Right ventricle myocardium superior (tissue), 1 donor: ENCODE results near the gene AJAP1. TPM values are rescaled to one million over a fixed set of nuclear protein-coding genes. Genes with fewer than 3 reads are reported as not detected.

Experiments
- ATAC-seq: fragments of 200-7000 bp; cut with Tn5 transposase; one replicate; pipeline ENCODE4 v1.9.1; 2020; ENCODE audit warnings: mild to moderate bottlenecking; ENCODE audit not compliant: poor library complexity
- DNase-seq: peaks from one replicate; pipeline ENCODE4 v3.0.0-alpha.2; 2020
- intact Hi-C: fragments of 100-400 bp; cut with DNase I; formaldehyde crosslinking; loops from one replicate; pipeline ENCODE4 v1.11.2; 2022
- total RNA-seq: library from RNA; stranded (reverse); fragmentation: NEBNext Ultra II Directional; extraction: Animal tissue kit (Norgen Biotek cat#: 25700); gene quantifications from one replicate; pipeline ENCODE4 v1.2.1, GENCODE V29; 2021
- donor health status: DM: no; HTN: yes; CAD: no; lungs with severe emphysema.

AJAP1 gene
- total RNA-seq, 1 donor from 2014 or later = 0.05 TPM

DNA sequence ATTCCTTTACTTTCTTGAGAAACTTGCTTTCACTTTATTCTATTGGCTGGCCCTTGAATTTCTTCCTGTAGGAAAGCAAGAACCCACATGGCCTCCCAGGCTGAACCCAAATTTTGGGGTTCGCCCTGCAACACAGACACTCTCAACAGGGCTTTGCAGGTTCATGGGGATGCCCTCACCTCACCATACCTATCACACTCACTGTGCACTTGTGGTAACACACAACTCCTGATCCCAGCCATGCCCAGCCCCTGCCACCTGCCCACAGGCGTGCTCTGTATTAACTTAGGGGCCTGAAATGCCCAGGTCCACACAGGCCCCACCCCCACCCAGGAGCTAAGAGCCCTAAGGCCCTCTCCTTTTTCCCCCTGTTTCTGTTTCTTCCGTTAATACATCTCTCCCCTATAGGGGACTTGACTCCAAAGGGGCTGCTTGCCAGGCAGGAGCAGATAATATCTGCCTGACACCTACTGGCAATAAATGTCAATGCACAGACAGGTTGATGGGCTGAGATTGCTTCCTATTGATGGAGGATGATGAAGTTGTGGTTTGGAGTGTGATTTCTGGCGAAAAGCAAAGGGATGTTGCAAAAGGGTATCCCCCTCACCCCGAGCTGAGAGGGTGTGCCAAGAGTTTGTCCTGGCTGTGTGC lies 171.5 kb downstream of the AJAP1 start:
- intact Hi-C loops = loop anchor here (10.0 kb wide), 1 partner anchor 911 kb away; no protein-coding TSS in a partner anchor
- DNase-seq = no peak
- peak; percentile 36 for ATAC-seq

GRCh38 chr1:4830707-4831106 lies 176.3 kb downstream of the AJAP1 start:
- ATAC-seq = no peak
- intact Hi-C loops = no loop called here
- no peak for DNase-seq

- ATAC-seq (peak; percentile 56), DNase-seq (peak; percentile 45)
- intact Hi-C loops = no loop called here
Observed at GRCh38 chr1:4836574-4836973, 182.2 kb downstream of the AJAP1 start.

- ATAC-seq = peak; percentile 36
- intact Hi-C loops = no loop called here
- no peak for DNase-seq
Observed at GRCh38 chr1:4837031-4837600, 182.7 kb downstream of the AJAP1 start.

GRCh38 chr1:4837752-4838151 lies 183.3 kb downstream of the AJAP1 start:
- no peak for ATAC-seq
- intact Hi-C loops = no loop called here
- DNase-seq = no peak

- DNase-seq (no peak), ATAC-seq (no peak)
- intact Hi-C loops = no loop called here
Observed at GRCh38 chr1:4838231-4838630, 183.8 kb downstream of the AJAP1 start.
